Activated T-cell treated with anti-CD3 and anti-CD28 coated beads for 1 hour (primary cell): ENCODE measurements around the gene TET3.

Experiments used
- DNase-seq: peaks from one replicate; pipeline ENCODE4 v3.0.0-alpha.2; 2020; ENCODE audit warnings: low read depth

Gene TET3

GRCh38 chr2:73987109-73987947 lies 2.6 kb downstream of the TET3 start:
- DNase-seq = peak; percentile 30

GRCh38 chr2:73987948-73988700 lies 3.4 kb downstream of the TET3 start:
- DNase-seq = no peak

- DNase-seq = no peak
These were observed 5.3 kb downstream of the TET3 start for GRCh38 chr2:73989972-73990371.

- no peak for DNase-seq
These were observed 5.8 kb downstream of the TET3 start for GRCh38 chr2:73990531-73990930.

GRCh38 chr2:73992036-73992435 lies 7.3 kb downstream of the TET3 start:
- DNase-seq = no peak

DNA sequence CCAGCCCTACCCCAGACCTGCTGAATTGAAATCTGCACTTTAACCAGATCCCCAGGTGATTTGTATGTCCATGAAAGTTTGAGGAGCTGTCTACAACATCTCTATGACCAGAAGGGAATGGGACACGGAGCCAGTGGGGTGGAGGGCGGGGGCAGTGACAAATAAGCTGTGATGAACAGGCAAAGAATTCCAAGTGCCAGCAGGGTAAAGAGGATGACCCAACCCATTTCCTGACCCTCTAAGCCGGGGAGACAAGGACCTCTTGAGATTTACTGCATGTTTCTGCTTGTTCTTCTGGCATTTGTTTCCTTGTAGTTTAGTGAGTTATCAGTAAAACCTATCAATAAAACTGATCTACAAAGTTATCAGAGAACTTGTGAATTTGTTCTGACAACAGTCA lies 8.7 kb downstream of the TET3 start:
- DNase-seq = no peak

- no peak for DNase-seq
These were observed 9.1 kb downstream of the TET3 start for GRCh38 chr2:73993778-73994177.

GRCh38 chr2:73994178-73994831 lies 9.6 kb downstream of the TET3 start:
- DNase-seq = no peak

GRCh38 chr2:73995810-73996209 lies 11.1 kb downstream of the TET3 start:
- DNase-seq = no peak

DNA sequence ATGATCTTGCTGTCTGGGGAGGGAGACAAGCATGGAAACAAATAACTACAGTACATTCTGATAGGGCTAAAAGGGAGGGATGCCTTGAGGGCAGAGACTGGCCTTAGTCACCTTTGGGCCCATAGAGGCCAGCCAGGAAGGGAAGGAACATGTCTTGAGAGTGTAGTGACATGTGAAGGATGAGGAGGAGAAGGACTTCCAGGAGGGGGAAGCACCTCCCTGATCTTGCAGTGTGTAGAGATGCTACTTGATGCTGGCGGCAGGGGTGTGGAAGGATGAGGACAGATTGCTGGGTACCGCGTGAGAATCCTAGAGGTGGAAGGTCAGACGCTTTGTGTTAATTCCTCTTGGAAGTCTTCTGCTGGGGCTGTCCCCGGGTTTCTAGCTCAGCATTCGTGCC lies 13.1 kb downstream of the TET3 start:
- DNase-seq = no peak

DNA sequence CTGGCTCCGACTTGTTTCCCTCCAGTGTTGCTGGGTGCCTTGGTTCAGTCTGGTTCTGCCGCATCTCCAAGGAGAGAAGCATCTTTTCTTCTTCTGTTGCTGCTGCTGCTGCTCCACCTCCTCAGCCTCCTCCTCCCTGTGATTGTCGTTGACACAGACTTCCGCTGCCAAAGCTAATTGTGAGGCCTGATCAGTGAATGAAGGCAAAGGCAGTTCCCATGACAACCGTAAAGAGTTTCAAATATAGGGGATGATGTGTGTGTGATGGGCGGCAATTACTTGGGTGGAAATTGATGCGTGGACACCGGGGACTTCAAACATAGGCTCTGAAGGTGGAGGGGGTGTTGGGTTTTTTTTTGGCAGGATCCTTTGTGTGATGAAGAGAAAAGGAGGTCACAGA lies 13.7 kb downstream of the TET3 start:
- DNase-seq = no peak

DNA sequence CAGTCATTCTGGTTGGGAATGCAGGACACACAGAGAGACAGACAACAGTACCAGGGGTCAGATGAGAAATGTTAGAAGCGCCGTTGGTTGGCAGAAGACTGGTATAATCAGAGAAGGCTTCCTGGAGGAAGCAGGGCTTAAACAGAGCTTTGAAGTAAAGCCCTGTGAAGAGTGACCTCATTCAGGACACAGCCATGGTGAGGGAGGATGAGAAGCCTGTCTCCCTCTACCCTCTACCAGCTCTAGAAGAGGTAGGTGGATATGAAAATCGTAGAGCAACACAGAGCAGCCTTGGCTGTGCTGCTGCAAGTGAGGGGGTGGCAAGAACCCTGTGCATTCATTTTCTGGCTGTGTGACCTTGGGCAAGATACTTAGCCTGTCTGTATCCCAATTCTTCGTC lies 14.2 kb downstream of the TET3 start:
- DNase-seq = no peak

- no peak for DNase-seq
These were observed 15.3 kb downstream of the TET3 start for GRCh38 chr2:73999881-74000597.

DNA sequence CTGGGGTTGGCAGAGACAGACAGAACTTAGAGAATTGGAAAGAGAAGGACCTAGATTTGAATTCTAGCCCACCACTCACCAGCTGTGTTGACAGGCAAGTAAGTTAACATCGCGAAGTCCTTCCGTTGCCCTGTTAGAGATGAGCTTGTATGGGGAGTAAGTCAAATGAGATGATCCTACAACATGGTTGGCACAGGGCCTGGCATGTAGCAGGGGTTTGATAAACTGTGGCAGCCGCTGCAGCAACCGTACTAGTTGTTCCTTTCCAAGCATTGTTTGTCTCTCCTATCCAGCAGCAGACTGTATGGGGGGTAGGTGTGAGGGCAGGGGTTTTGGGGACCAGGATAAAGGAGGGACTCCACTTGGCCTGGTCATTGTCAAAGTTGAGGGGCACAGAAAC lies 16.0 kb downstream of the TET3 start:
- no peak for DNase-seq

DNA sequence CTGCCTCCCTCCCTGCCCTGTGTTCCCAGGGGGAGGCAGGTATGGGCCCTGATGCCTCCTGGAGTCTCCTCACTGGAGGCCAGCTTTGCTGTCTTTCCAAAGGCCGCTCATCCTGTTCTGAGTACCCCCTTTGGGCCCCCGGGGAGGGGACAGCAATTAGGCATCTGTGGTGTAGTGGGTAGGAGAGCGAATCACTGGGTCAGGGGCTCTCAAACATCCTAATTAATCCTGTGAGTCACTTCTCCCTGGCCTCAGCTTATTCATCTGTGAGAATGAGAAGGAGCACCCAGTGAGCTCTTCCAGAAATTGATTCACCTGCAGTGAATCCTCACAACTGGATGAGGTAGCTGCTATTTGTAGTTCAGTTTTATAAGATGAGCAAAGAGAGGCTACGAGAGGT lies 16.4 kb downstream of the TET3 start:
- DNase-seq = no peak

GRCh38 chr2:74001781-74002504 lies 17.2 kb downstream of the TET3 start:
- DNase-seq = no peak

GRCh38 chr2:74002505-74003421 lies 18.1 kb downstream of the TET3 start:
- DNase-seq = peak; percentile 68

- DNase-seq = no peak
These were observed 18.9 kb downstream of the TET3 start for GRCh38 chr2:74003494-74004211.

GRCh38 chr2:74004212-74005182 lies 19.8 kb downstream of the TET3 start:
- no peak for DNase-seq
